Esophagus squamous epithelium (tissue), 4 donors: ENCODE results near the gene AEBP2.

Experiments
- CTCF ChIP-seq, 6 experiments: fragments of 450-650 bp in 4 of 6; fragments of 200-600 bp in 2 of 6; sonication (generic) in 2 of 6; IDR thresholded peaks; one replicate each; pipeline ENCODE4 v1.5.1; 2016 to 2019; ENCODE audit warnings: antibody characterized with exemption in 6 of 6, mild to moderate bottlenecking in 4 of 6, moderate library complexity in 4 of 6
- POLR2A ChIP-seq, 4 donors: fragments of 450-650 bp; IDR thresholded peaks; one replicate each; pipeline ENCODE4 v1.6.1; 2017; ENCODE audit warnings: antibody characterized with exemption in 4 of 4, mild to moderate bottlenecking in 4 of 4, moderate library complexity in 3 of 4

- no peak for TF ChIP-seq CTCF (IDR thresholded peaks at IDR 0.05)
- no peak for TF ChIP-seq POLR2A (IDR thresholded peaks at IDR 0.05)
Observed at GRCh38 chr12:19542606-19543005, 103.3 kb downstream of the AEBP2 start.
